GM12878 (cell line): ENCODE results near the gene ALG10B. TPM values are rescaled to one million over a fixed set of nuclear protein-coding genes. Genes with fewer than 3 reads are reported as not detected.

Experiments
- ATAC-seq: fragments of 200-7000 bp; cut with Tn5 transposase; 3 replicates; pipeline ENCODE4 v1.9.1; 2020; ENCODE audit warnings: mild to moderate bottlenecking, moderate library complexity
- BruUV-seq: library from RNA; stranded (reverse); fragments of 400-500 nt; replicated peaks from 2 replicates; lab custom pipeline; 2021; lab: Mats Ljungman, UMichigan
- CTCF ChIA-PET: fragments of 300-600 bp; sonication (Branson Sonifier 250); formaldehyde crosslinking; extraction: SDS; loops from one replicate; lab custom pipeline; 2021; ENCODE audit warnings: inconsistent platforms; lab: Yijun Ruan, JAX
- POLR2A ChIA-PET: fragments of 350-600 bp; formaldehyde crosslinking; extraction: SDS; loops from one replicate; lab custom pipeline; 2021; ENCODE audit warnings: inconsistent platforms; lab: Charles Lee
- RAD21 ChIA-PET: fragments of 300-600 bp; sonication (Branson Sonifier 250); formaldehyde crosslinking; loops from one replicate; lab custom pipeline; 2023; ENCODE audit warnings: antibody characterized with exemption; ENCODE audit not compliant: unreplicated experiment; lab: Charles Lee
- SMC1A ChIA-PET: fragments of 300-600 bp; sonication (Branson Sonifier 250); formaldehyde crosslinking; loops from one replicate; lab custom pipeline; 2023; ENCODE audit not compliant: unreplicated experiment, uncharacterized antibody; lab: Charles Lee
- DNase-seq: peaks from one replicate; pipeline ENCODE4 v3.0.0-alpha.2; 2011; ENCODE audit warnings: low read depth, low spot score
- FAIRE-seq: peaks from 3 replicates; lab custom pipeline; 2011; peaks lifted over from hg19 to GRCh38; lab: Jason Lieb, UNC
- H2AFZ ChIP-seq: 2 replicates; pipeline ENCODE4 v1.6.0; 2011; ENCODE audit warnings: low read depth, low read length, control low read depth; ENCODE audit not compliant: control insufficient read depth
- H3K27ac ChIP-seq: 2 replicates; pipeline ENCODE4 v1.5.1; 2011; ENCODE audit warnings: control low read depth; ENCODE audit not compliant: control insufficient read depth, insufficient read depth
- H3K27me3 ChIP-seq, 2 experiments: replicated peaks in 1 of 2; 2 replicates each; pipeline versions ENCODE4 v1.6.0 to v1.6.1; 2011; ENCODE audit warnings: low read length in 1 of 2; ENCODE audit not compliant: control insufficient read depth in 2 of 2, insufficient read depth in 2 of 2
- H3K36me3 ChIP-seq, 2 experiments: 2 replicates each; pipeline ENCODE4 v1.5.1; 2011; ENCODE audit warnings: low read length in 1 of 2; ENCODE audit not compliant: control insufficient read depth in 2 of 2, insufficient read depth in 2 of 2
- H3K4me1 ChIP-seq: 2 replicates; pipeline ENCODE4 v1.6.1; 2011; ENCODE audit warnings: mild to moderate bottlenecking, low read length, moderate library complexity, mixed read lengths; ENCODE audit not compliant: control insufficient read depth, insufficient read depth
- H3K4me2 ChIP-seq: 2 replicates; pipeline ENCODE4 v1.6.0; 2011; ENCODE audit warnings: control low read depth; ENCODE audit not compliant: control insufficient read depth, insufficient read depth
- H3K4me3 ChIP-seq: fragments of 200-600 bp; sonication (generic); 2 replicates; pipeline ENCODE4 v1.5.1; 2016
- H3K79me2 ChIP-seq: 2 replicates; pipeline ENCODE4 v1.6.0; 2011; ENCODE audit warnings: low read length; ENCODE audit not compliant: control insufficient read depth, insufficient read depth
- H3K9ac ChIP-seq: 2 replicates; pipeline ENCODE4 v1.8.0; 2011; ENCODE audit warnings: low read length, control low read depth, mixed read lengths; ENCODE audit not compliant: control insufficient read depth, insufficient read depth
- H3K9me3 ChIP-seq: replicated peaks from 3 replicates; pipeline ENCODE4 v1.5.1; 2011; ENCODE audit warnings: mild to moderate bottlenecking, low read length; ENCODE audit not compliant: control insufficient read depth, insufficient read depth
- H4K20me1 ChIP-seq: 2 replicates; pipeline ENCODE4 v1.6.0; 2011; ENCODE audit not compliant: control insufficient read depth, insufficient read depth
- ASH2L ChIP-seq: fragments of 300-600, 200-600 bp; sonication (generic); IDR thresholded peaks from 2 replicates; pipeline ENCODE4 v1.6.1; 2017; ENCODE audit warnings: low read depth, mild to moderate bottlenecking, borderline replicate concordance
- BCL11A ChIP-seq: IDR thresholded peaks from 2 replicates; pipeline ENCODE4 v1.6.1; 2011; ENCODE audit warnings: low read depth, low read length
- E2F4 ChIP-seq: IDR thresholded peaks from 2 replicates; pipeline ENCODE4 v1.6.1; 2012; ENCODE audit warnings: low read depth, low read length, improper control_type of control experiment
- ESRRA ChIP-seq: IDR thresholded peaks from 2 replicates; pipeline ENCODE4 v1.6.1; 2012; ENCODE audit warnings: mild to moderate bottlenecking, low read length, improper control_type of control experiment
- EZH2 ChIP-seq: IDR thresholded peaks from 2 replicates; pipeline ENCODE4 v1.6.1; 2012; ENCODE audit warnings: low read depth, mild to moderate bottlenecking, control low read depth, inconsistent platforms, low read length, borderline replicate concordance; ENCODE audit not compliant: control insufficient read depth
- NFXL1 ChIP-seq: fragments of 450-650 bp; IDR thresholded peaks from 2 replicates; pipeline ENCODE4 v1.6.1; 2017; ENCODE audit warnings: antibody characterized with exemption, mild to moderate bottlenecking, borderline replicate concordance
- NR2C1 ChIP-seq: fragments of 450-650 bp; IDR thresholded peaks from 2 replicates; pipeline ENCODE4 v1.6.1; 2017; ENCODE audit warnings: antibody characterized with exemption, mild to moderate bottlenecking, moderate library complexity
- NR2C2 ChIP-seq: IDR thresholded peaks from 2 replicates; pipeline ENCODE4 v1.6.1; 2011; ENCODE audit warnings: borderline replicate concordance, low read depth; ENCODE audit not compliant: control insufficient read depth, insufficient read length
- SMARCA5 ChIP-seq: fragments of 450-650 bp; IDR thresholded peaks from 2 replicates; pipeline ENCODE4 v1.6.1; 2017; ENCODE audit warnings: mild to moderate bottlenecking
- TCF12 ChIP-seq: IDR thresholded peaks from 2 replicates; pipeline ENCODE4 v1.6.1; 2011; ENCODE audit warnings: low read depth, mild to moderate bottlenecking, low read length
- TCF3 ChIP-seq: IDR thresholded peaks from 2 replicates; pipeline ENCODE4 v1.6.1; 2012; ENCODE audit warnings: low read depth, mild to moderate bottlenecking, low read length, borderline replicate concordance; ENCODE audit not compliant: insufficient read depth
- ZSCAN29 ChIP-seq: fragments of 450-650 bp; IDR thresholded peaks from 2 replicates; pipeline ENCODE4 v1.6.1; 2017; ENCODE audit warnings: mild to moderate bottlenecking, moderate library complexity
- ZZZ3 ChIP-seq: IDR thresholded peaks from 2 replicates; pipeline ENCODE4 v1.6.1; 2011; ENCODE audit warnings: low read depth; ENCODE audit not compliant: control insufficient read depth, insufficient read length
- WGBS: methylation state at CpG from one replicate; pipeline ENCODE4 v1.1.6; 2016; ENCODE audit warnings: low lambda C conversion rate; ENCODE audit not compliant: insufficient replicate concordance, insufficient coverage; ENCODE audit errors: missing lambda C conversion rate; 5-methylcytosine and 5-hydroxymethylcytosine counted together
- in situ Hi-C: fragments of 300-500 bp; cut with MboI; formaldehyde crosslinking; loops from 9 replicates; pipeline ENCODE4 v1.14.3; 2018; ENCODE audit warnings: mixed read lengths
- intact Hi-C: fragments of 100-400 bp; cut with micrococcal nuclease; formaldehyde crosslinking; loops from one replicate; pipeline ENCODE4 v1.14.2; 2022; ENCODE audit not compliant: unreplicated experiment
- polyA plus RNA-seq, 11 experiments: library from polyadenylated mRNA; depleted of rRNA in 4 of 11; unstranded in 6 of 11; stranded (reverse) in 5 of 11; fragments of >200 nt; fragmentation: Nextera tagmentation in 4 of 11; fragmentation: Illumina TruSeq in 1 of 11; extraction: Ambion mirVana in 4 of 11; extraction: Trizol in 1 of 11; gene quantifications; 1 replicate in 1 of 11; 2 replicates in 10 of 11; pipeline versions ENCODE4 v1.2.1 to v1.2.3, GENCODE V29; 2011 to 2016; ENCODE audit warnings: inconsistent platforms in 2 of 11, missing spikeins in 2 of 11, low read depth in 1 of 11
- total RNA-seq, 4 experiments: library from RNA; depleted of rRNA in 3 of 4; stranded (reverse); fragments of >200 nt in 3 of 4; fragmentation: Illumina TruSeq in 1 of 4; extraction: Trizol in 1 of 4; gene quantifications; 2 replicates each; pipeline versions ENCODE4 v1.2.1 to v1.2.3, GENCODE V29; 2013 to 2021
- TF ChIP-seq, protein P1 (sequence below): fragments of 450-650 bp; formaldehyde crosslinking; IDR thresholded peaks from 2 replicates; pipeline ENCODE4 v1.4.0; 2020; ENCODE audit warnings: mild to moderate bottlenecking, moderate library complexity
- TF ChIP-seq, protein P2 (sequence below): fragments of 450-650 bp; IDR thresholded peaks from 2 replicates; pipeline ENCODE4 v1.6.1; 2016; ENCODE audit warnings: mild to moderate bottlenecking, moderate library complexity, borderline replicate concordance
- TF ChIP-seq, protein P3 (sequence below): IDR thresholded peaks from 2 replicates; pipeline ENCODE4 v1.6.1; 2011; ENCODE audit warnings: low read depth, mild to moderate bottlenecking, low read length, moderate library complexity, borderline replicate concordance; ENCODE audit errors: extremely low read depth

Gene ALG10B
- total and polyA plus RNA-seq, 10 of the 15 experiments (the other 5 are each of a cell fraction or from before 2014, with no cell fraction given), result 2.0 to 23.7 (median 8.8) TPM

GRCh38 chr12:38332814-38333213 is 16.2 kb downstream of the ALG10B start:
- DNase-seq (no peak), ATAC-seq (no peak)
- WGBS, result 100% methylated on average over 1 of the region's 1 CpG
- intact Hi-C loops, result loop anchor here (5.0 to 10.0 kb wide), 3 partner anchors 212 to 574 kb away; partner anchors contain the start of gene CPNE8
- Histone ChIP-seq H3K27ac (no peak overlapping the region), H3K36me3 (no peaks in the 10 kb centered on the region), H3K27me3 (no peaks in the 10 kb centered on the region), H3K9ac (no peak overlapping the region), H3K4me3 (no peak overlapping the region)
- SMC1A ChIA-PET, result no interaction called here
- TF ChIP-seq ZZZ3, result no peak
- TF ChIP-seq NFXL1, result no peak
- TF ChIP-seq, protein P1, sequence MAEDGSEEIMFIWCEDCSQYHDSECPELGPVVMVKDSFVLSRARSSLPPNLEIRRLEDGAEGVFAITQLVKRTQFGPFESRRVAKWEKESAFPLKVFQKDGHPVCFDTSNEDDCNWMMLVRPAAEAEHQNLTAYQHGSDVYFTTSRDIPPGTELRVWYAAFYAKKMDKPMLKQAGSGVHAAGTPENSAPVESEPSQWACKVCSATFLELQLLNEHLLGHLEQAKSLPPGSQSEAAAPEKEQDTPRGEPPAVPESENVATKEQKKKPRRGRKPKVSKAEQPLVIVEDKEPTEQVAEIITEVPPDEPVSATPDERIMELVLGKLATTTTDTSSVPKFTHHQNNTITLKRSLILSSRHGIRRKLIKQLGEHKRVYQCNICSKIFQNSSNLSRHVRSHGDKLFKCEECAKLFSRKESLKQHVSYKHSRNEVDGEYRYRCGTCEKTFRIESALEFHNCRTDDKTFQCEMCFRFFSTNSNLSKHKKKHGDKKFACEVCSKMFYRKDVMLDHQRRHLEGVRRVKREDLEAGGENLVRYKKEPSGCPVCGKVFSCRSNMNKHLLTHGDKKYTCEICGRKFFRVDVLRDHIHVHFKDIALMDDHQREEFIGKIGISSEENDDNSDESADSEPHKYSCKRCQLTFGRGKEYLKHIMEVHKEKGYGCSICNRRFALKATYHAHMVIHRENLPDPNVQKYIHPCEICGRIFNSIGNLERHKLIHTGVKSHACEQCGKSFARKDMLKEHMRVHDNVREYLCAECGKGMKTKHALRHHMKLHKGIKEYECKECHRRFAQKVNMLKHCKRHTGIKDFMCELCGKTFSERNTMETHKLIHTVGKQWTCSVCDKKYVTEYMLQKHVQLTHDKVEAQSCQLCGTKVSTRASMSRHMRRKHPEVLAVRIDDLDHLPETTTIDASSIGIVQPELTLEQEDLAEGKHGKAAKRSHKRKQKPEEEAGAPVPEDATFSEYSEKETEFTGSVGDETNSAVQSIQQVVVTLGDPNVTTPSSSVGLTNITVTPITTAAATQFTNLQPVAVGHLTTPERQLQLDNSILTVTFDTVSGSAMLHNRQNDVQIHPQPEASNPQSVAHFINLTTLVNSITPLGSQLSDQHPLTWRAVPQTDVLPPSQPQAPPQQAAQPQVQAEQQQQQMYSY (CRISPR knock-in tag), result no peak
- no peak for TF ChIP-seq ESRRA
- no peak for TF ChIP-seq SMARCA5
- TF ChIP-seq BCL11A, result no peak
- no peak for TF ChIP-seq NR2C1
- TF ChIP-seq EZH2, result no peak
- TF ChIP-seq ZSCAN29, result no peak
- no peak for TF ChIP-seq TCF3
- no peak for TF ChIP-seq NR2C2
- no peak for TF ChIP-seq ASH2L
- TF ChIP-seq, protein P2, sequence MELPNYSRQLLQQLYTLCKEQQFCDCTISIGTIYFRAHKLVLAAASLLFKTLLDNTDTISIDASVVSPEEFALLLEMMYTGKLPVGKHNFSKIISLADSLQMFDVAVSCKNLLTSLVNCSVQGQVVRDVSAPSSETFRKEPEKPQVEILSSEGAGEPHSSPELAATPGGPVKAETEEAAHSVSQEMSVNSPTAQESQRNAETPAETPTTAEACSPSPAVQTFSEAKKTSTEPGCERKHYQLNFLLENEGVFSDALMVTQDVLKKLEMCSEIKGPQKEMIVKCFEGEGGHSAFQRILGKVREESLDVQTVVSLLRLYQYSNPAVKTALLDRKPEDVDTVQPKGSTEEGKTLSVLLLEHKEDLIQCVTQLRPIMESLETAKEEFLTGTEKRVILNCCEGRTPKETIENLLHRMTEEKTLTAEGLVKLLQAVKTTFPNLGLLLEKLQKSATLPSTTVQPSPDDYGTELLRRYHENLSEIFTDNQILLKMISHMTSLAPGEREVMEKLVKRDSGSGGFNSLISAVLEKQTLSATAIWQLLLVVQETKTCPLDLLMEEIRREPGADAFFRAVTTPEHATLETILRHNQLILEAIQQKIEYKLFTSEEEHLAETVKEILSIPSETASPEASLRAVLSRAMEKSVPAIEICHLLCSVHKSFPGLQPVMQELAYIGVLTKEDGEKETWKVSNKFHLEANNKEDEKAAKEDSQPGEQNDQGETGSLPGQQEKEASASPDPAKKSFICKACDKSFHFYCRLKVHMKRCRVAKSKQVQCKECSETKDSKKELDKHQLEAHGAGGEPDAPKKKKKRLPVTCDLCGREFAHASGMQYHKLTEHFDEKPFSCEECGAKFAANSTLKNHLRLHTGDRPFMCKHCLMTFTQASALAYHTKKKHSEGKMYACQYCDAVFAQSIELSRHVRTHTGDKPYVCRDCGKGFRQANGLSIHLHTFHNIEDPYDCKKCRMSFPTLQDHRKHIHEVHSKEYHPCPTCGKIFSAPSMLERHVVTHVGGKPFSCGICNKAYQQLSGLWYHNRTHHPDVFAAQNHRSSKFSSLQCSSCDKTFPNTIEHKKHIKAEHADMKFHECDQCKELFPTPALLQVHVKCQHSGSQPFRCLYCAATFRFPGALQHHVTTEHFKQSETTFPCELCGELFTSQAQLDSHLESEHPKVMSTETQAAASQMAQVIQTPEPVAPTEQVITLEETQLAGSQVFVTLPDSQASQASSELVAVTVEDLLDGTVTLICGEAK, result no peak
- TF ChIP-seq TCF12, result no peak
- TF ChIP-seq E2F4, result no peak
- TF ChIP-seq, protein P3, sequence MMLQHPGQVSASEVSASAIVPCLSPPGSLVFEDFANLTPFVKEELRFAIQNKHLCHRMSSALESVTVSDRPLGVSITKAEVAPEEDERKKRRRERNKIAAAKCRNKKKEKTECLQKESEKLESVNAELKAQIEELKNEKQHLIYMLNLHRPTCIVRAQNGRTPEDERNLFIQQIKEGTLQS, result no peak
- TF ChIP-seq, all 136 proteins: peak for 0
- in situ Hi-C loops, result loop anchor here (5.0 to 25.0 kb wide), 3 partner anchors 454 to 939 kb away; no protein-coding TSS in a partner anchor
- FAIRE-seq, result no peak
- ChIA-PET CTCF (no interaction called here), POLR2A (no interaction called here), RAD21 (no interaction called here)
- H3K79me2 ChIP-seq, result no peaks in the 10 kb centered on the region
- H3K9me3 ChIP-seq, result no peaks in the 10 kb centered on the region
- H4K20me1 ChIP-seq, result no peaks in the 10 kb centered on the region
- no peaks in the 10 kb centered on the region for H3K4me1 ChIP-seq
- no TSS peak for BruUV-seq
- no peak overlapping the region for H3K4me2 ChIP-seq
- H2AFZ ChIP-seq, result no peak overlapping the region
